Loucy (cell line): ENCODE measurements around the gene GRIN2A.

ENCODE experiments used
- EZH2phosphoT487 ChIP-seq: fragments of 200-600 bp; IDR thresholded peaks from 2 replicates; pipeline ENCODE4 v1.6.1; 2018; ENCODE audit warnings: antibody characterized with exemption, mild to moderate bottlenecking, moderate library complexity, borderline replicate concordance
- TF ChIP-seq, protein P1 (sequence below): fragments of 200-600 bp; sonication (generic); conservative IDR thresholded peaks from 2 replicates; pipeline ENCODE4 v1.5.1; 2014; ENCODE audit warnings: mild to moderate bottlenecking, antibody characterized with exemption, low read length

DNA sequence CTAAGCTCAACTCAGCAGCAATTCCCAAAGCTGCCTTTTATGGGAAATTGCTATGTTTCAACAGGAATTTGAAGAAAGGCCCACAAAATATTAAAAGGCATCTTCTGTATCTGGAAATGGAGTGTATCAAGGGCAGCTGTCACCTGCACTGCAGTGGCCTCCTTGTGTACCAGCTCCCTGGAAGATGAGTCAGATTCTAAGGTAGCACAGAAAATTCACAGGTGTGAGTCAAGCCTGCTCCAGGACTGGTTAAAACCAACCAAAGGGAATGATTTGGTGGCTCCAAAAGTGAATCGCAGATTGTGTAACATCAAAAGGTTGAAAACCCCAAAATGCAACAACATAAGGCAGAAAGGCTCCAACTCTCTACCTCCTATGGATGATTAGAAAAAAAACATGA, 296.4 kb downstream of the GRIN2A start:
- TF ChIP-seq, protein P1, sequence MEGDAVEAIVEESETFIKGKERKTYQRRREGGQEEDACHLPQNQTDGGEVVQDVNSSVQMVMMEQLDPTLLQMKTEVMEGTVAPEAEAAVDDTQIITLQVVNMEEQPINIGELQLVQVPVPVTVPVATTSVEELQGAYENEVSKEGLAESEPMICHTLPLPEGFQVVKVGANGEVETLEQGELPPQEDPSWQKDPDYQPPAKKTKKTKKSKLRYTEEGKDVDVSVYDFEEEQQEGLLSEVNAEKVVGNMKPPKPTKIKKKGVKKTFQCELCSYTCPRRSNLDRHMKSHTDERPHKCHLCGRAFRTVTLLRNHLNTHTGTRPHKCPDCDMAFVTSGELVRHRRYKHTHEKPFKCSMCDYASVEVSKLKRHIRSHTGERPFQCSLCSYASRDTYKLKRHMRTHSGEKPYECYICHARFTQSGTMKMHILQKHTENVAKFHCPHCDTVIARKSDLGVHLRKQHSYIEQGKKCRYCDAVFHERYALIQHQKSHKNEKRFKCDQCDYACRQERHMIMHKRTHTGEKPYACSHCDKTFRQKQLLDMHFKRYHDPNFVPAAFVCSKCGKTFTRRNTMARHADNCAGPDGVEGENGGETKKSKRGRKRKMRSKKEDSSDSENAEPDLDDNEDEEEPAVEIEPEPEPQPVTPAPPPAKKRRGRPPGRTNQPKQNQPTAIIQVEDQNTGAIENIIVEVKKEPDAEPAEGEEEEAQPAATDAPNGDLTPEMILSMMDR, result no peak
- no peak for TF ChIP-seq EZH2phosphoT487
